SH-SY5Y (cell line): ENCODE results near the gene POLD1.

Experiments used
- GATA2 ChIP-seq: IDR thresholded peaks from 2 replicates; pipeline ENCODE4 v1.6.1; 2011; ENCODE audit warnings: mild to moderate bottlenecking, low read depth, low read length
- GATA3 ChIP-seq: IDR thresholded peaks from 2 replicates; pipeline ENCODE4 v1.6.1; 2011; ENCODE audit warnings: low read depth, mild to moderate bottlenecking, low read length, moderate library complexity

DNA sequence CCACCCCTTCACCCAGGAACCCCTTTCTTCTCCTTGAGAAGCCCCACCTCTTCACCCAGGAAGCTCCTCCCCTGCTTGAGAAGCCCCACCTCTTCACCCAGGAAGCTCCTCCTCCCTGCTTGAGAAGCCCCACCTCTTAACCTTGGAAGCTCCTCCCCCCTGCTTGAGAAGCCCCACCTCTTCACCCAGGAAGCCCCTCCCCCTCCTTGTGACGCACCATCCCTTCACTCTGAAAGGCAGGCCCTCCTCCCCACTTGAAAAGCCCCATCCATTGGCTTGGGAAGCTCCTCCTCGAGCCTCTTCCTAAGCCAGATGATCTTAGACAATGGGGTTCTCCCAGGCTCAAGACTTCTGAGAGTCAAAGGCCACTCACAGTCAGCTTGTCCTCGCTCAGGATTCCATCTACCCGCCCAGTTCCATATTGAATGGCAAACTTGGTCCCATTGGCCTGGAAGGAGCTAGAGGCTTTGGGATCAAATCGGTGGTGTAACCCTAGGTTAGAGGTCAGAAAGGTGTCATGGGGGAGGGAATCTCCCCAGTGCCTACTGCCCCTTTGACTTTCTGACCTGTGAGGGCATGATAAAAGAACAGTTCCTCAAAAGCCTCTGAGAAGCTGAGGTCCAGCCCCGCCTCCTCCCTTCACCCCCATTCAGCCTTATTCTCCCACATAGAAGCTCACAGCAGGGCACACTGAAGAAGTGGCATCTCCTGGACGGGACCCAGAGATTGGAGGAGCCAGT lies 22.7 kb upstream of the POLD1 start:
- TF ChIP-seq GATA2 (no peak), GATA3 (no peak)
